AG20443 (cell line): ENCODE data around the gene CACNG7.

Source experiments
- DNase-seq: peaks from one replicate; pipeline ENCODE4 v3.0.0; 2012; ENCODE audit warnings: low spot score, mixed read lengths

Gene CACNG7

GRCh38 chr19:53878776-53879139, 30.3 kb upstream of the CACNG7 start:
- DNase-seq: no peak

GRCh38 chr19:53879140-53880081, 29.7 kb upstream of the CACNG7 start:
- peak; percentile 96 for DNase-seq

GRCh38 chr19:53880711-53881481, 28.2 kb upstream of the CACNG7 start:
- DNase-seq: no peak

GRCh38 chr19:53881482-53882390, 27.3 kb upstream of the CACNG7 start, which contains the start of gene PRKCG:
TSS of gene PRKCG (plus strand) at chr19:53882197. CDS start at chr19:53882495, 298 bp downstream.
- DNase-seq: peak; percentile 55

- no peak for DNase-seq
These were observed 26.6 kb upstream of the CACNG7 start for GRCh38 chr19:53882391-53883050.

DNA sequence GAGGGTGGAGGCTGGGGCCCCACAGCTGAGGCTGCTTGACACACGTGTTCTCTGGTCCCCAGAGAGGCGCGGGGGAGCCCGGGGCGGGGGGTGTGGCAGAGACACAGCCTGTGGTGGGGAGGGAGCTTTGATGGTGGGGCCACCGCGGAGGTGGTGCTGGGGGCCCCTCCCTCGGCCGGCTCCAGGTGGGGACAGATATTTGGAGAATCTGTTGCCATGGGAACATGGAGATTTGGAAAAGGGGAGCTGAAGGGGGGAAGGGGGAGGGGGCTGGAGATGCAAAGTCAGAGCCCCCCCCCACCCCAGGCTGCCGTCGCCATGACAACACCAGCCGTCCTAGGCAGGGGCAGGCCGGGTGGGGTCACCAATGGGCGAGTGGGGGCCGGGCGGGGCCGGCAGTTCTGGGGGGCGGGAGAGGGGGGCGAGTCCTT, 25.8 kb upstream of the CACNG7 start:
- DNase-seq: no peak

GRCh38 chr19:53883741-53884140, 25.3 kb upstream of the CACNG7 start:
- DNase-seq: no peak

DNA sequence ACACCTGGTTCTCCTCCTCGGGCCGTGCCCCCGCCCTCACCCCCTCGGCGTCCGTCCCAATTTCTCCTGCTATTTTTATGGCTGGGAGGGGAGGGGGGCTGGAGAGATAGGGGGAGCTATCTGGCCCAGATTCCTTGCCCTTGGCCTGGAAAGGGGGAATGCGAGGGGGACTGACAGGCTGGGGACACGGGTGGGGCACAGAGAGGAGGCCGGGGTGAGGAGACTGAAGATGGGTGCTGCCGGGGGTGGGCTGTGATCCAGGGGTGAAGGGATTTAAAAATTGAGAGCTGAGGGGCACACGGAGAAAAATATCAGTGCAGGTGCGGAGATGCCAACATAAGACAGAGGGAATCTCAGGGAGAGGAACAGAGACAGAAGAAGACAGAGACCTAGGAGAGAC, 24.8 kb upstream of the CACNG7 start:
- no peak for DNase-seq

GRCh38 chr19:53885036-53885435, 24.0 kb upstream of the CACNG7 start:
- no peak for DNase-seq

GRCh38 chr19:53892301-53892980, 16.6 kb upstream of the CACNG7 start:
- no peak for DNase-seq

DNA sequence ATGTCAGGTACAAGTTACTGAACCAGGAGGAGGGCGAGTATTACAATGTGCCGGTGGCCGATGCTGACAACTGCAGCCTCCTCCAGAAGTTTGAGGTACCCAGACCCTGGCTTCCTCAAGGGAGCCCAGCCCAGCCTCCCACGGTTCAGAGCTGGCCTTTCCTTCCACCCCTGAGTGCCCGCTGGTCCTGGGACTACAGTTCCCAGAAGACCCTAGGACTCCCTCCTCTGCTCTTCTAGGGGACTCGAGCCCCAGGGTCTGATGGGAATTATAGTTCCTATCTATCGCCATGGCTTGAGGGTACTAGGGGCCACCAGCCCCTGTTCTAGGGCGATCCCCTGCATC, 16.1 kb upstream of the CACNG7 start:
- no peak for DNase-seq

- no peak for DNase-seq
These were observed 14.4 kb upstream of the CACNG7 start for GRCh38 chr19:53894707-53895106.

DNA sequence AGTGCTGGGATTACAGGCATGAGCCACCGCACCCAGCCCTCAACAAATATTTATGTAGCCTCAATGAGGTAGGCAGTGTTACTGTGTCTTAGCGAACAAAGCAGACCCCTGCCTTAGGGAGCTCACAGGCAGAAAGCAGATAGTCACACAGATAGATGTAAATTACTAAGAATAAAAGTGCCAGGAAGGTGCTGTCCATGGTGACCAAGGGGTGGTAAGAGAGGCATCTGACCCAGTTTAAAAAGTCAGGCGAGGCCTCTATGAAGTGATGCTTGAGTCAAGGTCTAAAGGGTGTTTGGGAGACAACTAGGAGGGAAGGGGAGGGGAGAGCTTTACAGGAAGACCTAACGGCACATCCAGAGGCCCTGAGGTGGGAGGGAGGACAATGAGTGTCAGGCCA, 12.4 kb upstream of the CACNG7 start:
- DNase-seq: no peak

- DNase-seq: no peak
These were observed 11.6 kb upstream of the CACNG7 start for GRCh38 chr19:53897459-53897858.

DNA sequence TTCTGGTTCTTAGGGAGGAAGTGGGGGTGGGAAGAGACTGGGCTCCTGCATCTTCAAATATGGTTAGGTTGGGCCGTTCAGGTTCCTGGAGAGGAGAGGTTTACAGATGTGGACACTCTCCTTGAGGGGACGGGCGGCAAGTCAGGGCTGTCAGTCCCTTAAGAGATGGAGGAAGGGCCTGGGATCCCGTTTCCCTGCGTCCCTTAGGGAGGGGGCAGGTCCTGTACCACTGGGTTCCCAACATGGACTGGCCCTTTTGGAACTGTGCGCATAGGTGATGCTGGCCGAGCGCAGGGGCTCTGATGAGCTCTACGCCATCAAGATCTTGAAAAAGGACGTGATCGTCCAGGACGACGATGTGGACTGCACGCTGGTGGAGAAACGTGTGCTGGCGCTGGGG, 10.9 kb upstream of the CACNG7 start:
- DNase-seq: no peak

- no peak for DNase-seq
These were observed 10.3 kb upstream of the CACNG7 start for GRCh38 chr19:53898636-53899341.

- DNase-seq: no peak
These were observed 8.8 kb upstream of the CACNG7 start for GRCh38 chr19:53900191-53900860.

- DNase-seq: no peak
These were observed 5.9 kb upstream of the CACNG7 start for GRCh38 chr19:53903055-53903680.

GRCh38 chr19:53904909-53905308, 4.2 kb upstream of the CACNG7 start:
- DNase-seq: no peak
